Stimulated activated naive CD8-positive, alpha-beta T cell treated with anti-CD3 and anti-CD28 coated beads, Interleukin-15, Interleukin-2, amounts not matched to agents 100 ng/mL and 50 ng/mL, for 24 hours (primary cell): ENCODE results near the gene CTNNA3.

Experiments used
- H3K27ac Mint-ChIP-seq: one replicate; pipeline ENCODE4 v1.8.0; 2021; ENCODE audit warnings: mild to moderate bottlenecking, mixed read lengths
- H3K27me3 Mint-ChIP-seq: one replicate; pipeline ENCODE4 v1.8.0; 2021; ENCODE audit warnings: mixed read lengths
- H3K36me3 Mint-ChIP-seq: one replicate; pipeline ENCODE4 v1.8.0; 2021; ENCODE audit warnings: low read depth, mixed read lengths
- H3K4me1 Mint-ChIP-seq: one replicate; pipeline ENCODE4 v1.8.0; 2021; ENCODE audit warnings: low read depth, mixed read lengths
- H3K4me3 Mint-ChIP-seq: one replicate; pipeline ENCODE4 v1.8.0; 2021; ENCODE audit warnings: mild to moderate bottlenecking, mixed read lengths
- H3K9me3 Mint-ChIP-seq: one replicate; pipeline ENCODE4 v1.8.0; 2021; ENCODE audit warnings: mixed read lengths

CTNNA3 gene

DNA sequence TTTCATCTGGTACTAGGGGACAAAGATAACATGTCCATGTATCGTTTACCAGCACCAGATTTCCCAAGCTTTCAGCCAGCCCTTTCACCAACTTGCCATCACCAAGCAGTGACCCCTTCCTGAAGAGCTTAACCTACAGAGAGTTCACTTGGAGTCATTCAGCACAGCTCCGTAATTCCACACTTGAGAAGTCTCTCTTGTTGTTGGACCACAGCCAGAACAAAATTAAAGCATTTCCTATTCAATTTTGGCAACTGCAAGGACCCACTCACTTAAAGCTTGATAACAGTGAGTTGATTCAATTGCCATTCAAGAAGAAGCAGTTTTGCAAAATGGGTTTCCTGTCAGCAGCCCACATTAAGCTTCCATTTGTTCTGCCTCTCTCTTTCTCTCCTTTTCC is 858.7 kb downstream of the CTNNA3 start:
- H3K9me3 Mint-ChIP-seq = no peaks in the 10 kb centered on the region
- no peaks in the 10 kb centered on the region for H3K27me3 Mint-ChIP-seq

DNA sequence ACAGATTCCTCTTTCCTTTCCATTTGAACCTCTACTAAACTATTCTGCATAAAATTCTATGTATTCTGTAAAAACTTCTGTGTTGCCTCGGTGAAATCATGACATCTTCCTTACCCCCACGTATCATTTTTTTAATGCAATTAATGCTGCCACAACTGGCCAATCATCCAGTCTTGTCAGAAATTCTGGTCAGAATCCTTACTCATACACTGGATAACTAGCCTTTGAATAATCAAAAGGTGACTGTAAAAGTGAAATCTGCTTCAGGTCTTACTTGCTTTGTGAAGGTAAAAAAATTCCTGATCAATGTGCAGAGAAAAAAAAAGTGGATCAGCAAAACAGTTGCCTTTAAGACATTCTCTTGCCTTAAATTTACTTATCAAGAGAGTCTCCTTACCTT is 859.2 kb downstream of the CTNNA3 start:
- Mint-ChIP-seq H3K4me3 (no peak overlapping the region), H3K4me1 (no peaks in the 10 kb centered on the region), H3K9me3 (peaks cover 1% of the 10 kb centered on the region), H3K27me3 (no peaks in the 10 kb centered on the region), H3K27ac (no peak overlapping the region), H3K36me3 (no peaks in the 10 kb centered on the region)

More for the DNA sequence above, 858.7 kb downstream of the CTNNA3 start:
- Mint-ChIP-seq H3K4me3 (no peak overlapping the region), H3K4me1 (no peaks in the 10 kb centered on the region), H3K27ac (no peak overlapping the region), H3K36me3 (no peaks in the 10 kb centered on the region)

DNA sequence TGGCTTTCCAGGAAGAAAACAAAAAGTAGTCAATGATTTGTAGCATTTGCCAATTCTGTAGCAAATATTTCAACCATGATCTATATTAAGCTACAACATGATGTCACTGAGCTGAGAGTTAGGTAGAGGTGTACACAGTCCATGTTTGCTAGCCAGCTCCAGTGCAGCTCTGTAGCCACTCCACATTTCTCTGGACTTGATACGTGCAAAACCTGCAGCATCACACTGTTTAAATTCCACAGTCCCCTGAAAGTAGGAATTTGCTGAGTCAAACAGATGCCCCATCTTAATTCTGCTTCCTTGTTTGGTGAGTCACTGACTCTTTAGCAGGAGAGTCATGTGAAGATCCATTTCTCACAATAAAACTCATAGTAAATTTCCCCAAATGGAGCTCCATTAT is 859.9 kb downstream of the CTNNA3 start:
- Mint-ChIP-seq H3K9me3 (peaks cover 8% of the 10 kb centered on the region), H3K4me1 (no peaks in the 10 kb centered on the region), H3K36me3 (no peaks in the 10 kb centered on the region)

DNA sequence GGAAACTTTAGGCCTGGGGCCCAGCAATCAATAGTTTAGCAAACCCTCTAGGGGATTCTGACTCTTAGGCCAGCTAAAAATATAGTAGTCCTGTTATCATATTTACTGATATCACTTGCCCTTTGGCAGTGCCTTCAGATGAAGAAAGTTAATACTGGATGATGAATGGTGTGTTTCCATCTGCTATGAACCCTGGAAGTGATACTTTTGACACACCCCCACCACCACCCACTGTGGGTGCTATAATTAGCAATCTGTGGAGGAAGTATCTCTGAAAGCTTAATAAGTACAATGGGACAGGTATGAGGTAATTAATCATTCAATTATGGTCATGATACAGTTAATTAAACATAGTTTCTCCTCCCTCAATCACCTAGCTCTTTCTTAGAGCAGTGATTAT is 860.6 kb downstream of the CTNNA3 start:
- H3K4me3 Mint-ChIP-seq = no peak overlapping the region
- peaks cover 10% of the 10 kb centered on the region for H3K9me3 Mint-ChIP-seq
- H3K27me3 Mint-ChIP-seq = no peaks in the 10 kb centered on the region
- no peak overlapping the region for H3K27ac Mint-ChIP-seq
- no peaks in the 10 kb centered on the region for H3K4me1 Mint-ChIP-seq
- H3K36me3 Mint-ChIP-seq = no peaks in the 10 kb centered on the region

More for the DNA sequence above, 859.9 kb downstream of the CTNNA3 start:
- Mint-ChIP-seq H3K27ac (no peak overlapping the region), H3K27me3 (no peaks in the 10 kb centered on the region), H3K4me3 (no peak overlapping the region)

DNA sequence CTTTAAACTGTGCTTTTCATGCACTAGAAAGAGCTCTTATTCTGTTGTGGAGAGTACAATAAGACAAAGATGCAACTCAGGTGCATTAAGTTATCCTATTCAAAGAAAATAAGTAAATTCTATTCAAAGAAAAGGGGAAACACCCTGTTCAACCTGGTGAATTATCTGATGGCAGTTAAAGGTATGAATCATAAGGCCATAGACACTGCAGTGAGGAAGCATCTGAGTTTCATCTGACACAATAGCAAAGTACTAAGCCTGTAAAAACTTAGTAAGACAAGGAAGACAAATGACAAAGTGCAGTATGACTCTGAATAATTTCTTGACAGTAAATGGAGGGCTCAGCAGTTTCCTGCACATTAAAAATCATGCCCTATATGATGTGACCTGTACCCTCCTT is 861.2 kb downstream of the CTNNA3 start:
- H3K4me3 Mint-ChIP-seq = no peak overlapping the region
- H3K27ac Mint-ChIP-seq = no peak overlapping the region
- no peaks in the 10 kb centered on the region for H3K27me3 Mint-ChIP-seq
- H3K36me3 Mint-ChIP-seq = no peaks in the 10 kb centered on the region
- H3K9me3 Mint-ChIP-seq = peaks cover 10% of the 10 kb centered on the region
- H3K4me1 Mint-ChIP-seq = no peaks in the 10 kb centered on the region

DNA sequence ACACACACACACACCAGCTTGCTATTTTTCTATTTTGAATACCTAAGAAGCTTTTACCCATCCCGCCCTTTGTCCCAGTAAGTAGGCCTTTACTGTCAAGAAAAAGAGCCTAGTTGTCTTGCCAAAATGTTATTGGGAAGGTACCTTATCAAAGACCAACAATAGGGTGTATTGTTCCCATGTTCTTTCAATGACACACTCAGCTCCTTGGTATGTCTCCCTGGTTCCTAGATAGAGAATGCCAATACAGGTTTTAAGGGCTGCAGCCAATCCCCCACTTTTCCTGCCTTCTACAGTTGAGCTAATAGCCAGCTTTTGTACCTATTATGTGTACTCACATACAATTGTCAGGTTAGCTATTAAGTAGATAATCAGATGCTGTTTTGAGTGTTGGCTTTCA is 862.1 kb downstream of the CTNNA3 start:
- no peaks in the 10 kb centered on the region for H3K36me3 Mint-ChIP-seq
- H3K4me1 Mint-ChIP-seq = no peaks in the 10 kb centered on the region
- peaks cover 10% of the 10 kb centered on the region for H3K9me3 Mint-ChIP-seq
- no peak overlapping the region for H3K27ac Mint-ChIP-seq
- no peaks in the 10 kb centered on the region for H3K27me3 Mint-ChIP-seq
- no peak overlapping the region for H3K4me3 Mint-ChIP-seq

DNA sequence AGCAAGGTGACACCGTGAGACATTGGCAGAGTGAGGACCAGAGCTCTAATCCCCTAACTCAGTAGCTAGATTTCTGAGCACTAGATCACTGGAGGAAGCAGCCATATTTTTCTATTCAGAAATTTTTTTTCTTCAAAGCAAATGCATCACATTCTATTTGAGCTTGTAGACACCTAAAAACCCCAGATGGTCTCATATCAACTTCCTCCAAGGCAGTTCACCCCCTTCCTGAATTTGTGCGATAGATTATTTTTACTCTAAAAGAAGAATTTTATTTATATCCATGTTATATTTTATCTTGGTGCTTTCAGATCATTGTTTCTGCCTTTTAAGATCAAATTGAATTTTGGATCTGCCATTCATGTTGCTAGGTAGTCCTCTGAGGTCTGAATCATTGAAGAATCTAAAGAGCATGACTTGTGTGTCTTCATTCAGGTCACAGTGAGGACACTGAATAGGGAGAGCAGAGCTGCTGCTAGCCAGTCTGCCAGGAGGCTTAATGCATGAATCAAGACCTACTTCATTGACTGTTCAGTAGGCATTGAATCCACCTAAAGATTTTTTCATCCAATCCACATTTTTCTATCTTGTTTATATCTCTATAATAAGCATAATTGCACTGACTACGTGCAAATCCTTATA is 863.1 kb downstream of the CTNNA3 start:
- no peaks in the 10 kb centered on the region for H3K4me1 Mint-ChIP-seq
- no peak overlapping the region for H3K27ac Mint-ChIP-seq
- H3K9me3 Mint-ChIP-seq = peaks cover 10% of the 10 kb centered on the region
- H3K36me3 Mint-ChIP-seq = no peaks in the 10 kb centered on the region
- H3K4me3 Mint-ChIP-seq = no peak overlapping the region
- no peaks in the 10 kb centered on the region for H3K27me3 Mint-ChIP-seq

DNA sequence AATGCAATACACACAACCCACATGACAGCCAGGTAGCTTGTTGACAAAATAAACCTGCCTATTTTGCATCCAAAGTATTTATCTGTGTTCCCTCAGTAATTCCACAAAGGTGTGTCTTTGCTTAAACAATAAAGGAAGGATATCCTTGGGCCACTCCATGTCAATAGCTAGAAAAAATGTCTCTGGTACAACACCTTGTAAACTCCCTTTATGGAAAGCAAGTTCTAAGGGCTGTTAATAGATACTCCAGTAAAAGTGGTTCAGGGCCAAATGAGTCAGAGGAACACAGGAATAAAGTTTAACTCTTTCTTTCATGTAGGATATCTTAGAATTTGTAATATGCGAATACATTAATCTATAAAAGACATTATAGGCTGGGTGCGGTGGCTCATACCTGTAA is 867.0 kb downstream of the CTNNA3 start:
- H3K27me3 Mint-ChIP-seq = no peaks in the 10 kb centered on the region
- no peaks in the 10 kb centered on the region for H3K36me3 Mint-ChIP-seq
- H3K4me1 Mint-ChIP-seq = no peaks in the 10 kb centered on the region
- H3K4me3 Mint-ChIP-seq = no peak overlapping the region
- H3K9me3 Mint-ChIP-seq = peaks cover 10% of the 10 kb centered on the region
- H3K27ac Mint-ChIP-seq = no peak overlapping the region

DNA sequence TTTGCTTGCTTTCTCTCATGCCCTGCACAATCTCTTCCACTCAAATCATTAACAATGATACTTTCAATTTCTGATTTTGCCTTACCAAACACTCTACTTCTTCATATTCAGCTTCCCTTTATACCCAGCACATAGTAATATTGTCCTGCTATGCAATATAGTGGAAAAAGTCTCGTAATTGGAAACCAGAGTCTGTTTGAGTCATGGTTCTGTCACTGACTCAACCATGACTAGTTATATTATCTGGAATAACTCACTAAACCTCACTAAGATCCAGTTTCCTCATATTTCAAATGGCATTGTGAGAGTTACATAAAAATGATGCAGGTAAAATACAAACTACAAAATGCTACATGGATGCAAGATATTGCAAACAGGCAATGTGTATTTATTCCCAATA is 868.6 kb downstream of the CTNNA3 start:
- Mint-ChIP-seq H3K9me3 (peaks cover 10% of the 10 kb centered on the region), H3K27me3 (no peaks in the 10 kb centered on the region), H3K27ac (no peak overlapping the region), H3K36me3 (no peaks in the 10 kb centered on the region), H3K4me1 (no peaks in the 10 kb centered on the region), H3K4me3 (no peak overlapping the region)

DNA sequence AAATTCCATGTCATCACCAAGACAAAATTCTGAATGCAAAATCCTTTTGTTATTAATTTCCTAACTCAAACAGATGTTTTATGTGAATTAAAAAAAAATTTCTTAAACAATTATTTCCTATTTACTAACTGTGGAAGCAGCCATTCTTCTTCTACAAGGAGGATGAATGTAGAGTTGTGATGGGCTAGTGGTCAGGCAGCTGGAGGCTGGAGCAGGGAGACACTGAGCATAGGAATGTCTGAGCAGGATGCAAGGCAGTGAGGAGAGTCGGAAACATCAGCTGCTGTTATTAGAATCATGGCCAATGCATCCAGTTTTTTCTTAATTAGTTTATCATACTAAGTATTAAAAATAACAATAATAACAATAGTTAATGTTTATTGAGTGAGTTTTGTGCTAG is 872.7 kb downstream of the CTNNA3 start:
- H3K4me1 Mint-ChIP-seq = no peaks in the 10 kb centered on the region
- H3K4me3 Mint-ChIP-seq = no peak overlapping the region
- no peaks in the 10 kb centered on the region for H3K27me3 Mint-ChIP-seq
- no peaks in the 10 kb centered on the region for H3K36me3 Mint-ChIP-seq
- no peak overlapping the region for H3K27ac Mint-ChIP-seq
- no peaks in the 10 kb centered on the region for H3K9me3 Mint-ChIP-seq

DNA sequence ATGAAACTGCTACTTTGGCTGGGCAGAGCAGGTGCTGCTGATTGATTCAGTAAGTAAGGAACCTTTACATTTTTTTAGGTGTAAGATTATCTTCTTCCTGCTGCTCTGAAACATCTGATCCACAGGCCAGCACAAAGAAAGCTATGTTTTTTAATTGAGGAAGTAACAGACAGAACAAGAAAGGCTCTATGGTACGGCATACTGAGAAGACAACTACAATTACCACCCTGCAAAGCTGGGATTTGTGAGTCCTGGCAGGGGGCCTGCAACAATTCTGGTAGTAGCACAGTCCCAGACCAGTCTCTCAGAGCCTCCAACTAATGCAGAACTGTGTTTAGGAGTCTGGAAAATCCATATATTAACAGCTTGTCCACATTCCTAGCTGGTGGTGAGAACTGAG is 873.2 kb downstream of the CTNNA3 start:
- Mint-ChIP-seq H3K36me3 (no peaks in the 10 kb centered on the region), H3K27me3 (no peaks in the 10 kb centered on the region), H3K9me3 (no peaks in the 10 kb centered on the region), H3K4me3 (no peak overlapping the region), H3K27ac (no peak overlapping the region), H3K4me1 (no peaks in the 10 kb centered on the region)

DNA sequence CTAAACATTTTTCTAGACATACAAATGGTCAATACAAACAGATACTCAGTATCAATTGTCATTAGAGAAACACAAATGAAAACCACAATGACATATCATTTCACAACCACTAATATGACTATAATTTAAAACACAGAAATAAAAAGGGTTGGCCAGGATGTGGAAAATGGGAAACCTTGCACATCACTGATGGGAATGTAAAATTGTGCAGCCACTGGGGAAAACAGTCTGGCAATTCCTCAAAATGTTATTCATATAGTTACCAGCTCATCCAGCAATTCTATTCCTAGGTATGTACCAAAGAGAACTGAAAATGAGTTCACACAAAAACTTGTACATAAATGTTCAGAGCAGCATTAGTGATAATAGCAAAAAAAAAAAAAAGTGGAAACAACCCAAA is 876.3 kb downstream of the CTNNA3 start:
- no peaks in the 10 kb centered on the region for H3K4me1 Mint-ChIP-seq
- no peak overlapping the region for H3K27ac Mint-ChIP-seq
- H3K36me3 Mint-ChIP-seq = no peaks in the 10 kb centered on the region
- no peaks in the 10 kb centered on the region for H3K27me3 Mint-ChIP-seq
- no peaks in the 10 kb centered on the region for H3K9me3 Mint-ChIP-seq
- H3K4me3 Mint-ChIP-seq = no peak overlapping the region

DNA sequence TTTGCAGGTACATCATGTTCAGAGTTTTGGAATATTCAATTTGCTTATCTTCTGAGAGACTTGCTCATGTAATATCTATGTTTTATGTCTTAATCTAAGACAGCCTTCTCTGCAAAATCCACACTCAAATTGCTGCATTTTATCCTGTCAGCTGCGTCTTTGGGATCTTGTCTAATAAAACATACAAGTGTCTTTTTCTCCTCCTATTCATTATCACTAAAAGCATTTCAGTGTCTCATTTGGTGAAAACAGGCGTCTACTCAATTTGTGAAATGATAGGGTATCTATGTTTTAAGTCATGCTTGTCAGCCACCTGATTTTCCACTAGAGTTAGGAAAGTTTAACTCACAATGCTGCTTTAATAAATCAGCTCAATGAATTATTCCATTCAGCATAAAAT is 882.9 kb downstream of the CTNNA3 start:
- H3K27ac Mint-ChIP-seq = no peak overlapping the region
- no peaks in the 10 kb centered on the region for H3K9me3 Mint-ChIP-seq
- no peak overlapping the region for H3K4me3 Mint-ChIP-seq
- no peaks in the 10 kb centered on the region for H3K4me1 Mint-ChIP-seq
- H3K27me3 Mint-ChIP-seq = no peaks in the 10 kb centered on the region
- H3K36me3 Mint-ChIP-seq = no peaks in the 10 kb centered on the region

DNA sequence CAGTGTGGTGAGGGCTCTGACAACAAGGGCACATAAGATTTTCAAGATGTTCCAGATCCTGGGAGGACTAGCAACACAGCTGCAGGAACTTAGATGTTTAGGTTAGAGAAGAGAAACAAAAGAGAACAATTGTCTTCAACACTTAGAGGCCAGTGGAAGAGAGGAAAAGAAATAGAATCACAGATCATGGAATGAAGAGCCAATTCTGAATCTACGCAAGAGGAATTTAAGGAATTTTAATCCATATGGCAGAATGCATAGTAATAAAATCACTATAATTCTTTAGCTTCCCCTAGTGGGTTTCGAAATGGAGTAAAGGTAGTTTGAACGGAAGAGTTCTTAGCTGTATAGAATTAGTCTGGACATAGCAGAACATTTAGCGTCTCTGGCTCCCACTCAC is 884.8 kb downstream of the CTNNA3 start:
- no peak overlapping the region for H3K27ac Mint-ChIP-seq
- no peaks in the 10 kb centered on the region for H3K9me3 Mint-ChIP-seq
- H3K4me1 Mint-ChIP-seq = no peaks in the 10 kb centered on the region
- H3K4me3 Mint-ChIP-seq = no peak overlapping the region
- no peaks in the 10 kb centered on the region for H3K36me3 Mint-ChIP-seq
- H3K27me3 Mint-ChIP-seq = no peaks in the 10 kb centered on the region

DNA sequence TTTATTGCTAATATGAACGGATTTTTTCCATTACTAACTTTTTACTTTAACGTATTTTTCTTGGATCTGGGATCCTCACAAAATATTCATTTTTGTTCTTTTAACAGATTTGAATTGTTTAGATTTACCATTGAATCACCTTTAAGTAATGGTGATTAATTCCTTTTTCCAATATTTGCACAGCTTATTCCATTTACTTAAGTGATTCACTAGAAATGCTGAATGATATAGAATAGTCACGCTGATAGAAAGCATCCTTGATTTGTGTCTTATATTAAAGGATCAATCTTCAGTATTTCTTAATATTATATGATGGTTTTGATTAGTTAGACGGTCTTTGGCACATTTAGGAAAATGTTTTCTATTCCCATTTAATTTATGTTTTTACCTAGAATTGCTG is 886.6 kb downstream of the CTNNA3 start:
- no peak overlapping the region for H3K4me3 Mint-ChIP-seq
- no peaks in the 10 kb centered on the region for H3K27me3 Mint-ChIP-seq
- H3K4me1 Mint-ChIP-seq = no peaks in the 10 kb centered on the region
- no peak overlapping the region for H3K27ac Mint-ChIP-seq
- H3K36me3 Mint-ChIP-seq = no peaks in the 10 kb centered on the region
- H3K9me3 Mint-ChIP-seq = no peaks in the 10 kb centered on the region

DNA sequence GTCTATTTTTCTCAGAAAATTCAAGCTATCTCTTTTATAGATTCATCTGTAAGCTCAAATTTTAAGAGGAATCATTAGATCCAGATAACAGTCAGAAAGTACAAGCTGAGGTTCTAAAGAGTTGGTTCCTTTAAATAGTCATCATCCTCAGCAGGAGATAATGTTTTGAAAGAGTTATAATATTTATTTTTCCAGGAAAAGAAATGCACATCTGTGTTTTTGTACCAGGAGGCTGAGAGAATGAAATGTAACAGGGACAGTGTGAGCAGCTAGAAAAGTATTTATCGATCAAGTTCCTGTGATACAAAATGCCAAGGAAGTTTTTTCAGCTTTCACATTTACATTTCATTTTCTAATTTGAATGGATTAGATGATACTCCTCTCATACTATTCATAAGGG is 890.4 kb downstream of the CTNNA3 start:
- H3K27ac Mint-ChIP-seq = no peak overlapping the region
- H3K9me3 Mint-ChIP-seq = peaks cover 3% of the 10 kb centered on the region
- no peaks in the 10 kb centered on the region for H3K27me3 Mint-ChIP-seq
- H3K4me1 Mint-ChIP-seq = no peaks in the 10 kb centered on the region
- H3K4me3 Mint-ChIP-seq = no peak overlapping the region
- H3K36me3 Mint-ChIP-seq = no peaks in the 10 kb centered on the region
